OCI-LY1 (cell line): ENCODE data around the gene CRABP1.

Experiments
- EZH2 ChIP-seq: fragments of 200-600 bp; sonication (generic), shearing (Covaris generic); IDR thresholded peaks from 2 replicates; pipeline ENCODE4 v1.8.0; 2017; ENCODE audit warnings: borderline replicate concordance, mixed run types, mild to moderate bottlenecking, antibody characterized with exemption, low read length, moderate library complexity, mixed read lengths
- TF ChIP-seq, protein P1 (sequence below): fragments of 200-600 bp; sonication (generic), shearing (Covaris generic); IDR thresholded peaks from 2 replicates; pipeline ENCODE4 v1.5.1; 2017; ENCODE audit warnings: mild to moderate bottlenecking, antibody characterized with exemption, low read length, moderate library complexity, mixed read lengths

DNA sequence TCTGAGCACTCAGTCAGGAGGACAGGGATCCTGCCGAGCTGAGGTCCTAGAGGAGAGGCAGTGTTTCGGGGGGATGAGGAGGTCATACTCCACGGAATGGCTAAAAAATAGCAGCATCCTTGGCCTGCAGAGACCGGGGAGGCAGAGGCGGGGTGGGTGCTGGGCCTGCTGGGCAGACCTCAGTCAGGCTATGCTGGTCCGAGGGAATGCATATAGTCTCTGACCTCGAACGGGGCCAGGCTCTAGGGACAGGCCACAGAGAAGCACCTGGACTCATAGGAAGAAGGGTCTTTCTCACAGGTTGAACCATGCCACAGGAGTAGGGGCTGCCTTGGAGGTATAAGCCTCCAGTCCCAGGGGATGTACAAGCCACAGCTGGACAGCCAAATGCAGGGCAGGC is 26.8 kb upstream of the CRABP1 start:
- TF ChIP-seq, protein P1, sequence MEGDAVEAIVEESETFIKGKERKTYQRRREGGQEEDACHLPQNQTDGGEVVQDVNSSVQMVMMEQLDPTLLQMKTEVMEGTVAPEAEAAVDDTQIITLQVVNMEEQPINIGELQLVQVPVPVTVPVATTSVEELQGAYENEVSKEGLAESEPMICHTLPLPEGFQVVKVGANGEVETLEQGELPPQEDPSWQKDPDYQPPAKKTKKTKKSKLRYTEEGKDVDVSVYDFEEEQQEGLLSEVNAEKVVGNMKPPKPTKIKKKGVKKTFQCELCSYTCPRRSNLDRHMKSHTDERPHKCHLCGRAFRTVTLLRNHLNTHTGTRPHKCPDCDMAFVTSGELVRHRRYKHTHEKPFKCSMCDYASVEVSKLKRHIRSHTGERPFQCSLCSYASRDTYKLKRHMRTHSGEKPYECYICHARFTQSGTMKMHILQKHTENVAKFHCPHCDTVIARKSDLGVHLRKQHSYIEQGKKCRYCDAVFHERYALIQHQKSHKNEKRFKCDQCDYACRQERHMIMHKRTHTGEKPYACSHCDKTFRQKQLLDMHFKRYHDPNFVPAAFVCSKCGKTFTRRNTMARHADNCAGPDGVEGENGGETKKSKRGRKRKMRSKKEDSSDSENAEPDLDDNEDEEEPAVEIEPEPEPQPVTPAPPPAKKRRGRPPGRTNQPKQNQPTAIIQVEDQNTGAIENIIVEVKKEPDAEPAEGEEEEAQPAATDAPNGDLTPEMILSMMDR: no peak
- TF ChIP-seq EZH2: no peak
